RWPE2 (cell line): ENCODE data around the gene PHC2.

Experiments used
- ATAC-seq: fragments of 200-7000 bp; cut with Tn5 transposase; 3 replicates; pipeline ENCODE4 v1.9.1; 2021; ENCODE audit warnings: low read depth
- DNase-seq: peaks from one replicate; pipeline ENCODE4 v3.0.0-alpha.2; 2020; ENCODE audit warnings: low spot score
- H3K27ac ChIP-seq: fragments of 450-650 bp; 2 replicates; pipeline ENCODE4 v1.5.1; 2017; ENCODE audit warnings: mild to moderate bottlenecking; ENCODE audit not compliant: poor library complexity, severe bottlenecking
- H3K27me3 ChIP-seq: fragments of 250-450 bp; sonication (Bioruptor Pico); 2 replicates; pipeline ENCODE4 v1.5.1; 2021; ENCODE audit warnings: mild to moderate bottlenecking, moderate library complexity; ENCODE audit not compliant: insufficient read depth, poor library complexity, severe bottlenecking
- H3K36me3 ChIP-seq: fragments of 250-450 bp; sonication (Bioruptor Pico); 2 replicates; pipeline ENCODE4 v1.5.1; 2020; ENCODE audit warnings: low read depth, mild to moderate bottlenecking, moderate library complexity
- H3K4me1 ChIP-seq: fragments of 250-450 bp; sonication (Bioruptor Pico); 2 replicates; pipeline ENCODE4 v1.5.1; 2021; ENCODE audit warnings: mild to moderate bottlenecking, moderate library complexity; ENCODE audit not compliant: insufficient read depth, poor library complexity, severe bottlenecking
- H3K4me3 ChIP-seq: fragments of 250-450 bp; sonication (Bioruptor Pico); 2 replicates; pipeline ENCODE4 v1.5.1; 2021; ENCODE audit warnings: mild to moderate bottlenecking, moderate library complexity; ENCODE audit not compliant: severe bottlenecking
- H3K9me3 ChIP-seq: fragments of 250-450 bp; sonication (Bioruptor Pico); 2 replicates; pipeline ENCODE4 v1.5.1; 2021; ENCODE audit warnings: mild to moderate bottlenecking, moderate library complexity; ENCODE audit not compliant: severe bottlenecking
- CTCF ChIP-seq: fragments of 450-650 bp; IDR thresholded peaks from one replicate; pipeline ENCODE4 v1.5.1; 2017; ENCODE audit warnings: mild to moderate bottlenecking, moderate library complexity; ENCODE audit not compliant: poor library complexity, severe bottlenecking

Gene PHC2

DNA sequence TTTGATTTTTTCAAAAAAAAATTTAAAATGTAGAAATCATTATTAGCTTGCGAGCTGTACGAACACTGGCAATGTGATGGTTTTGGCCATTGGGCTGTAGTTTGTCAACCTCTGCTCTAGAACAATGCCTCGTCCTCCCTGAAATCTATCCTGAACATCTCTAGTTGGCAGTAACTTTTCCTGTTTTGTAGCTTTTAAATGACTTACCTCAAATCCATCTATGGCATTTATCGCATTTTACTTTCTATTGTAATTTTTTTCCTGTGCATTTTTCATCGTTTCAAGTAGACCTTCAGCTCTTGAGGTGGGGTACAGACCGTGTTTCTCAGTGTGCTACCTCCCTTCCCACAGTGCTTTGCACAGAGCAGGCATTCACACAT is 79.6 kb downstream of the PHC2 start:
- H3K27ac ChIP-seq, result peak overlapping the region; percentile 99
- peaks cover 24% of the 10 kb centered on the region for H3K36me3 ChIP-seq
- H3K27me3 ChIP-seq, result no peaks in the 10 kb centered on the region
- no peak overlapping the region for H3K4me3 ChIP-seq
- peaks cover 5% of the 10 kb centered on the region for H3K4me1 ChIP-seq
- no peak for TF ChIP-seq CTCF
- ATAC-seq, result no peak
- no peaks in the 10 kb centered on the region for H3K9me3 ChIP-seq
- DNase-seq, result no peak

- DNase-seq (no peak), ATAC-seq (no peak)
- Histone ChIP-seq H3K36me3 (peaks cover 29% of the 10 kb centered on the region), H3K4me3 (peak overlapping the region; percentile 97), H3K9me3 (no peaks in the 10 kb centered on the region), H3K27ac (peak overlapping the region; percentile 99), H3K27me3 (no peaks in the 10 kb centered on the region), H3K4me1 (peaks cover 9% of the 10 kb centered on the region)
- TF ChIP-seq CTCF, result no peak
Measured at GRCh38 chr1:33350611-33351280, 80.1 kb downstream of the PHC2 start.

DNA sequence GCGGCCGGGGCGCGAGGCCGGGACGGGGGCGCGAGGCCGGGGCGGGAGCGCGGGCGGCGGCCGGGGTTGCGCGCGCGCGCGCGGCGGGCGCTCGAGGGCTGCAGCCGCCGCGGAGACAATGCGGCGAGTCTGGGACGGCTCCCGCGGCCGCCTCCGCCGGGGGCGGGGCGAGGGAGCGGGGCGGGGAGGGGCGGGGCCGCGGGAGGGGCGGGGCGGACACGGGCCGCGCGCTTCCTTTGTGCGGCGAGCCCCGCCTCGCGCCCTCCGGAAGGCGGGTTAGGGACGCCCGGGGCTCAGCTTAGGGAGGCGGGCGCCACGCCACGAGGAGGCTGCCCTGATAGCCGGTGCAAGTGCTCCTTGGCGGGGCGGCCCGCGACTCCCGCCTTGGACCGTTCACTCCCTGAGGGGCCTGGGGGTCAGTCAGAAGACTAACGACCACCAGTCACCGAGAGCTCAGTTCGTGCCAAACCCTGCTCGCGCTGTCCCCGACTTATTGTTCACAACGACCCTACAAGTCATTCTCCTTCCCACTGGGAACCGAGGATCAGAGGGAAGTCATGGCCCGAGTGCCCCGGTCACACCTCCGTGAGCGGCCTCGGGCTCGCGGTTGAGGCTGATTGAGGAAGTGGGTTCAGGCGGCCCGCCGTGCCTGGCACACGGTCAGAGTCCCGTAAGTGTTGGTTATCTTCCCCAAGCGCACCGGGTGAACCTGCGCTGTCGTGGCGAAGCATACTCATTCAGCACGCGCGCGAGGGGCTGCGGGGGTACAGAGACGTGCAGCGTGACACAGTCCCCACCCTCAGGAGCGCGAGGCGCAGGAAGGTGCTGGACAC is 80.9 kb downstream of the PHC2 start:
- H3K9me3 ChIP-seq, result no peaks in the 10 kb centered on the region
- no peaks in the 10 kb centered on the region for H3K27me3 ChIP-seq
- ATAC-seq (peak; percentile 69), DNase-seq (no peak)
- H3K36me3 ChIP-seq, result peaks cover 37% of the 10 kb centered on the region
- H3K27ac ChIP-seq, result peak overlapping the region; percentile 99
- H3K4me3 ChIP-seq, result peak overlapping the region; percentile 97
- H3K4me1 ChIP-seq, result peaks cover 16% of the 10 kb centered on the region
- no peak for TF ChIP-seq CTCF

DNA sequence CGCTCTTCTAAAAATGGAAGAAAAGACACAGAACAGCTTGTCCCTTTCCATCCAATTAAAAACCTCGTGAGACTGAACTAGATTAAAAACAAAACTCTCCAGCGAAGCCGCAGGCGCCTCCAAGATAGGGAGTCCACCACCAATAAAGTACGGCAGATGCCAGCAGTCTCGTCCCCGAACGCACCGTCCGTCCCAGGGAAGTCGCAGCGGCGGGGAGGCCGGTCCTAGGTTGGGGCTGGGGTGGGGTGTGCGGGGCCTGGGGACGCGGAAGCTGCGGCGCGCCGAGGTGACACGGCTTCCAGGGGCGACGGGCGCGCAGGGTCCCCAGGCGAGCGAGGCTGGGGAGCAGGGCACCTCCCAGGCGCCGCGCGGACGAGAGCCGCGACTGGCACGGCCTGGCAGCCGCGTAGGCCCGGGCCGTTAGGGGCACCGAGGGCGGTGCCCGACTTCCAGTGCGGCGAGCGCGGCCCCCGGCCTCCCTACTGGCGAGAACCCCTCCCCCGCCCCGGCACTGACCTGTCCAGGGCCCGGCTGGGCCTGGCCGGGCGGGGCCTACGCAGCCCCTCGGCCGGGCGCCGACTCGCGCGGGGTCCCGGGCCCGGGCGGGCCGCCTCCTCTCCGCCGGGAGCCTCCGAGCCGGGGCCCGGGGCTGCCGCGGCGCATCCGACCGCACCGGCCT is 81.7 kb downstream of the PHC2 start:
- ATAC-seq, result peak; percentile 2
- Histone ChIP-seq H3K4me3 (peak overlapping the region; percentile 97), H3K4me1 (peaks cover 24% of the 10 kb centered on the region), H3K27ac (peak overlapping the region; percentile 99), H3K36me3 (peaks cover 45% of the 10 kb centered on the region), H3K27me3 (no peaks in the 10 kb centered on the region), H3K9me3 (no peaks in the 10 kb centered on the region)
- no peak for DNase-seq
- no peak for TF ChIP-seq CTCF
